ENCODE results near the gene DOCK8. TPM values are rescaled to one million over a fixed set of nuclear protein-coding genes. Genes with fewer than 3 reads are reported as not detected.
A peak's percentile ranks its signal among the peaks of the same experiment; 100 is the strongest.
"Not testable (repeated sequence)": the region's sequence is repeated elsewhere in the genome, so short reads cannot be mapped to it uniquely, and the experiment has no call there.

DOCK8 gene
- polyA plus RNA-seq, 1 donor, result 8.2 TPM

- no peak for DNase-seq
Measured at GRCh38 chr9:371349-371748, 156.7 kb downstream of the DOCK8 start.

- peak; percentile 54 for DNase-seq
Measured at GRCh38 chr9:372128-372527, 157.5 kb downstream of the DOCK8 start.

GRCh38 chr9:373759-374206 lies 159.1 kb downstream of the DOCK8 start:
- DNase-seq, result no peak

- no peak for DNase-seq
Measured at GRCh38 chr9:374736-375135, 160.1 kb downstream of the DOCK8 start.

- DNase-seq, result no peak
Measured at GRCh38 chr9:376115-376514, 161.4 kb downstream of the DOCK8 start.

DNA sequence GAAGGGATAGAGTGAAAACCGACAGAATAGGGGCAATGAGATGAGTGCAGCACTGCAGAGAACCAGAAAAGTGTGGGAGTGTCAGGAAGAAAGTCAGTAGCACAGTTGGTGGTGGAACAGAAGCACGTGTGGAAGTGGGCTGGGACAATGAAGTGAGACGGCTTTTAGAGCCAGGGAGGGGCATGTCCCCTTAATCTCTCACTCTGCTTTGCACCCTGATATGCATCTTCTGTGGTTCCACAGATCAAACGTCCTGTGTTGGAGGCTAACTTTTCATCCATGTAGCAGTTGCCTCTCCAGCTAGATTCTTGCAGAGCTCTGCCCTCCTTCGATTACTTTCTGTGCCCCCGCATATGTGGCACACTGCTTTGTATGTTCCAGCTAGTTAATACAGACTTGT lies 163.6 kb downstream of the DOCK8 start:
- DNase-seq, result no peak

DNA sequence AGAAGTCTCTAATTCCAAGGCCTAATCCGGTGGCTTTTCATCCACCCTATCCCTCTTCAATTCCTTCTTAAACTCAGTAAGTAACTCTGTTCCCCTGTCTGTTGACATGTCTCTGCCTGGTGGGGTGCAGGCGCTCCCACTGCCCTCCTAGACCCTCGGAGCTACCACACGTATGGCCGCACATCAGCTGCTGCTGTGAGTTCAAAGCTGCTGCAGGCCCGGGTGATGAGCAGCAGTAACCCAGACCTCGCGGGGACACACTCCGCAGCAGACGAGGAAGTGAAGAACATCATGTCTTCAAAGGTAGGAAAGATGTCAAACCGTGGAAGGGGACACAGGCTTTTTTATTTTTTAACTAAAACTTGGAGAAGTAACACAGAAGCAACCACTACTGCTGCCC lies 167.7 kb downstream of the DOCK8 start:
- DNase-seq, result no peak

GRCh38 chr9:385818-386398 lies 171.2 kb downstream of the DOCK8 start:
- peak; percentile 56 for DNase-seq

GRCh38 chr9:389159-389558 lies 174.5 kb downstream of the DOCK8 start:
- DNase-seq, result no peak

DNA sequence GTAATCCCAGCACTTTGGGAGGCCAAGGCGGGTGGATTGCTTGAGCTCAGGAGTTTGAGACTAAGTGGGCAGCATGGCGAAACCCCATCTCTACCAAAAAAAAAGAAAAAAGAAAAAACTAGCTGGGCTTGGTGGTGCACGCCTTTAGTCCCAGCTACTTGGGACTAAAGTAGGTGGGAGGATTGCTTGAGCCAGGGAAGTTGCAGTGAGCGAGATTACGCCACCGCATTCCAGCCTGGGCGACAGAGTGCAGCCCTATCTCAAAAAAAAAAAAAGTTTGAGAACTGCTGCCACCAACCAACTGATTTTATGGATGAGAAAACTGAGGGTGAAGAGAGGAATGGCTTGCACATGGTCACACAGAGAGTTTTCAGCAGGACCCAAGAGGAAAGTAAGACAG lies 175.1 kb downstream of the DOCK8 start:
- no peak for DNase-seq

DNA sequence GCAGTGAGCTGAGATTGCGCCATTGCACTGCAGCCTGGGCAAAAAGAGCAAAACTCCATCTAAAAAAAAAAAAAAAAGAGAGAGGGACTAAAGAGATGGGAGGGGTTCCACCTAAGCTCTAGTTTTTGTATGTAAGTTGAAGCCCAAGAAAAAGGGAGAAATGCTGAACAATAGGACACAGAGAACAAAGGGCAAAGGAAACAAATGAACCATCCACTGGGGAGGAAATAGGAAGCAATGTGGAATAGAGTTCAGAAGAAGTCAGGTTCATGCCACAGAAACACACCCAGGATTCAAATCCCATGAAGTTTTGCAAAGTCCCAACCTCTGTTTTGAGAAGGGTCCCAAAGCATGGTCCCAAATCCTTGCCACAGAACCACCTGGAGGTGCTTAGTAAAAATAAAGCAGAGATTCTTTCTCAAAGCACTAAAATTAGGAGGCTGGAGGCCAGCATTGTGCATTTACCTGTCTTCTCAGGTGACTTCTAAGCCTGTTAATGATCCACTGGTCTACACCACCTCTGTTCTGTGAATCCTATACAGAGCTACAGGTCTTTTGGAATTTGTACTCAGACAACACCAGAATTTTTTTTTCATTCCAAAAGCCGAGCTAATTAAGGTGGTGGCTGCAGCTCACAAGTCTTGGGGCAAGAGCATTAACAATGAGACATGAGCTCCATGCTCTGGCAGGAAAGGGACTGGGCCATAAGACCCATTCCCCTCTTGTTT lies 177.6 kb downstream of the DOCK8 start:
- DNase-seq, result no peak

DNA sequence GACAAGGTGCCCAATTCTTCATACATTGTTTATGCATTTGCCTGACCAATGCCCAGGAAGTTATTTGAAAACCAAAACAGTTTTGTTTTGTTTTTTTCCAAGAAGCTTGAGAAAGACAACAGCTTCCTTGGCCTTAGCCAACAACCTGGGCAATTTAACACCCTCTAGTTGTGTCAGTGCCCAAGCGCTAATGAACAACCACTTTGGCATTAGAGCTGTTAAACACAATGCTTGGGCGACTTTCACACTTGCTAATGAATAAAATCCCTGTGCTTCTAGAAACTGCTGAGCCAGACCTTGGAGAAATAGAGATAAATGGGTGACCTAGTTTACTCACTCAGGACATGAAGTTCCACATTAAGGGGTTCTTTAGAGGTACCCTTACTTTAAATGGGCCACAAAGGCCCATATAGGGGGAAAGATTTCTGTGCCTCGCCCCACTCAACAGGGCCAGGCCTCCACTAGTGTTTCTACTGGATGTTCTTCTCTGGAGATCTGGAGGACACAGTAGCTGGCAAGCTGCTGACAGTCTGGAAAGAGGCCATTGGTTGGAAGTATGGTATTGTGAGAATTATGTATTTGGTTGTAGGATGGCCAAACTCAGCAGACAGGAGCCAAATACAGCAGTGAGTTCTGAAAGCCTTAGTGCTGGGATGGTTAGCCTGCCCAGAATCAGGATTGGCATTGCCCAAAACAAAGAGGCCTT lies 179.8 kb downstream of the DOCK8 start:
- DNase-seq, result no peak

GRCh38 chr9:396396-396795 lies 181.7 kb downstream of the DOCK8 start:
- no peak for DNase-seq

DNA sequence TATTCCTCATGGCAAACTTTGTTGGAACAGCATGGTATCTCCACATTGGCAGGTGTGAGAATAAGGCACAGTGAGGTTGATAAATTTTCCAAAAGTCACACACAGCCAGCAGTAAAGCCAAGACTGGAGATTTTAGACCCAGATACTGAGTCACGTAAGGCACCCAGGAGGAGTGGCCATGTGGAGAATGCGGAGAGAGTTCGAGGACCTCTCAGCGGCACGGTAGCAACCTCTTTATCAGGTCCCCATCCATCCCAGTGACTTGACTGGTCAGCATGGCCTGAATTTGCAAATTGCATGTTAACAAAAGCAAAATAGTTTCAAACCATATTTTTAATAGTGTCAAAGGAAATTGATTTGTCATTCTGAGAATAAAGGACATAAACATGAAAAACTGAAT lies 183.4 kb downstream of the DOCK8 start:
- DNase-seq, result no peak

- no peak for DNase-seq
Measured at GRCh38 chr9:401223-401622, 186.6 kb downstream of the DOCK8 start.

- DNase-seq, result no peak
Measured at GRCh38 chr9:404234-404633, 189.6 kb downstream of the DOCK8 start.

DNA sequence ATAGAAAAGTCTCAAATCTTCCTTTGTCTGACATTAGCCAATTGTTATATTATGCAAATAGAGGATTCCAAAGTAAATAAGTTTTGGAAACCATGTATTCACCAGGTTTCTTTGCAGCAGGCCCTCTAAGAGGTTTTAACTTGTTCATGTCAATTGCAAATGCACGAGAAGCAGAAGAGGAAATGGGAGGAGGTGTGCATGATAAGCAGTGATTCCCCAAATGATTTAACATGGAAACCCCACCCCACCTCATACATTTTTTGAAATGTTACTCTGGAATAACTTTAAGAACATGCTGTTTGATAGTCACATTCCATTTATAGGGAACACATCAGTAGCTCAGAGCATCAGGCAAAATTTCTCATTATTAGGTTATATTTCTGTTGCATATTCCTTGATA lies 190.7 kb downstream of the DOCK8 start:
- no peak for DNase-seq

GRCh38 chr9:406886-407654 lies 192.4 kb downstream of the DOCK8 start:
- no peak for DNase-seq

- not testable (repeated sequence) for DNase-seq
Measured at GRCh38 chr9:409655-410054, 195.0 kb downstream of the DOCK8 start.

DNA sequence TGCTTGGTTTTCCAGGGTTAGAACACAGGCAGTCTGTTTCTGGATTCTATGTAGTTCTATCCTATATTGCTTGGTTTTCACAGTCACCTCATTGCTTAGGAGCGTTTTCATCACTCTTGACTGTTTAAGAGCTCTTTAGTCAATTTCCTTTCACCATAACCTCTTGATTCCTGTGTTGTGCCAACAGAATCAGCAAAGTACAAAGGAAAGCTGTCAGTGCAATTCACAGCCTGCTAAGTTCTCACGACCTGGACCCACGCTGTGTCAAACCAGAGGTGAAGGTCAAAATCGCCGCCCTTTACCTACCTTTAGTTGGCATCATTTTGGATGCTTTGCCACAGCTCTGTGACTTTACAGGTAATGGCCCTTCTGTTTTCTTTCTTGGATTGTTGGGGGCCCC lies 199.9 kb downstream of the DOCK8 start:
- DNase-seq, result no peak

DNA sequence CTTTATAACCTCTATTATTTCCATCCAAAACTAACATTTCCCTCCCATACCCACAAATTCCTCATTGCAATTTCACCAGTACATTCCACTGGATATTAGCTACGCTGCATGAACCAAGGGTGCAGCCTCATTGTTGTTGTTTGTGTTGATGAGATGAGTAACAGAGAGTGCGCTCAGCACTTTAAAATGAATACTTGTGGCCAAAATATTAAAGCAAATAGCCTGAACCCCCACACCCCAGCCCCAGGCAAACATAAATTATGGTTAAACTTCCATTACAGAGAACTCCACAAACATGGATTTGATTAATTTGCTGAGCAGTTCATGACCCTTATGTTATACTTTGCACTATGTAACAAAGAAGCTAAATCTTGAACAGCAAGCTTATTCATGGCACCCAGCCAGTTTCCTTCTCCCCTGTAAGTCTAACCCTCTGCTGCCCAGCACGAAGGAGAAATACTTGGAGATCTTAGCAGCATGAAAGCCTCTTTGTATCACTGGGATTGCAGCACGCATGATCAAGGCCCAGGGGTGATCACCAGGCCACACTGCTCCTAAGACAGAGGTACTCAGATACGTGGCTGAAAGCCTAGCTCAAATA lies 205.0 kb downstream of the DOCK8 start:
- no peak for DNase-seq

GRCh38 chr9:421896-422295 lies 207.2 kb downstream of the DOCK8 start:
- no peak for DNase-seq

- DNase-seq, result no peak
Measured at GRCh38 chr9:426264-426663, 211.6 kb downstream of the DOCK8 start.
